ENCODE data around the gene NR6A1. TPM values are rescaled to one million over a fixed set of nuclear protein-coding genes. Genes with fewer than 3 reads are reported as not detected.

Gene NR6A1
- polyA plus RNA-seq, 1 donor from 2014 or later, result 4.3 TPM

DNA sequence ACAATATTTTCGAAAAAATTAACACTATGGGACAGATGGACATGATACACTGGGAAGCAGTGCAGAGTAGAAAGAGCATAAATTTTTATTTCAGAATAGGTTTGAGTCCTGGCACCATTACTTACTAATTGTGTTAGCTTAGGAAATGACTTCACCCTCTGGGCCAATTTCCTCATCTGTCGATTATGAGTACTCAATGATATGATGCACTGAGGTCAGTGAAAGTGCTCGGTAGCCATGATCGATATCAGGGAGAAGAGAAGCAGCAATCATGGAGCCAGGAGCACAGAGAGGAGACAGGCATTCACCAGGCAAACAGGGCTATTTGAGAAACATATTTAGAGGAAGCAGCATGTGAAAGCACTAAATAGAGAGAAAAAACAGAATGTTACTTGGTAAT is 29.4 kb downstream of the NR6A1 start:
- H3K4me2 ChIP-seq (ENCODE audit: low read length), result no peak overlapping the region
- no peaks in the 10 kb centered on the region for H3K36me3 ChIP-seq (ENCODE audit: insufficient read depth, low read length)
- H3K79me2 ChIP-seq (replicated peaks; ENCODE audit: insufficient read depth, low read length), result no peaks in the 10 kb centered on the region
- H3K27me3 ChIP-seq (ENCODE audit: insufficient read depth, low read depth, low read length), result no peaks in the 10 kb centered on the region
- H3K9me3 ChIP-seq (ENCODE audit: low read length), result no peaks in the 10 kb centered on the region
- no peak overlapping the region for H2AFZ ChIP-seq (ENCODE audit: low read depth, low read length)
- no peaks in the 10 kb centered on the region for H4K20me1 ChIP-seq (ENCODE audit: insufficient read depth)
- peaks cover 3% of the 10 kb centered on the region for H3F3A ChIP-seq (ENCODE audit: insufficient read depth, low read length, poor library complexity, severe bottlenecking)
- TF ChIP-seq MXI1 (conservative IDR thresholded peaks at IDR 0.05; ENCODE audit: poor library complexity, severe bottlenecking) (no peak), POLR2AphosphoS5 (IDR thresholded peaks at IDR 0.05) (no peak), TAF1 (IDR thresholded peaks at IDR 0.05; ENCODE audit: low read depth) (no peak), EZH2 (IDR thresholded peaks at IDR 0.05; ENCODE audit: borderline replicate concordance, insufficient read depth, low read length, poor library complexity, severe bottlenecking) (no peak), SMC3 (conservative IDR thresholded peaks at IDR 0.05; ENCODE audit: poor library complexity) (no peak), RAD21 (conservative IDR thresholded peaks at IDR 0.05) (no peak), EP300 (conservative IDR thresholded peaks at IDR 0.05; ENCODE audit: poor library complexity, severe bottlenecking) (no peak)
- TF ChIP-seq, protein P1, sequence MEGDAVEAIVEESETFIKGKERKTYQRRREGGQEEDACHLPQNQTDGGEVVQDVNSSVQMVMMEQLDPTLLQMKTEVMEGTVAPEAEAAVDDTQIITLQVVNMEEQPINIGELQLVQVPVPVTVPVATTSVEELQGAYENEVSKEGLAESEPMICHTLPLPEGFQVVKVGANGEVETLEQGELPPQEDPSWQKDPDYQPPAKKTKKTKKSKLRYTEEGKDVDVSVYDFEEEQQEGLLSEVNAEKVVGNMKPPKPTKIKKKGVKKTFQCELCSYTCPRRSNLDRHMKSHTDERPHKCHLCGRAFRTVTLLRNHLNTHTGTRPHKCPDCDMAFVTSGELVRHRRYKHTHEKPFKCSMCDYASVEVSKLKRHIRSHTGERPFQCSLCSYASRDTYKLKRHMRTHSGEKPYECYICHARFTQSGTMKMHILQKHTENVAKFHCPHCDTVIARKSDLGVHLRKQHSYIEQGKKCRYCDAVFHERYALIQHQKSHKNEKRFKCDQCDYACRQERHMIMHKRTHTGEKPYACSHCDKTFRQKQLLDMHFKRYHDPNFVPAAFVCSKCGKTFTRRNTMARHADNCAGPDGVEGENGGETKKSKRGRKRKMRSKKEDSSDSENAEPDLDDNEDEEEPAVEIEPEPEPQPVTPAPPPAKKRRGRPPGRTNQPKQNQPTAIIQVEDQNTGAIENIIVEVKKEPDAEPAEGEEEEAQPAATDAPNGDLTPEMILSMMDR (IDR thresholded peaks at IDR 0.05; ENCODE audit: poor library complexity, severe bottlenecking), result no peak
- TF ChIP-seq, protein P2, sequence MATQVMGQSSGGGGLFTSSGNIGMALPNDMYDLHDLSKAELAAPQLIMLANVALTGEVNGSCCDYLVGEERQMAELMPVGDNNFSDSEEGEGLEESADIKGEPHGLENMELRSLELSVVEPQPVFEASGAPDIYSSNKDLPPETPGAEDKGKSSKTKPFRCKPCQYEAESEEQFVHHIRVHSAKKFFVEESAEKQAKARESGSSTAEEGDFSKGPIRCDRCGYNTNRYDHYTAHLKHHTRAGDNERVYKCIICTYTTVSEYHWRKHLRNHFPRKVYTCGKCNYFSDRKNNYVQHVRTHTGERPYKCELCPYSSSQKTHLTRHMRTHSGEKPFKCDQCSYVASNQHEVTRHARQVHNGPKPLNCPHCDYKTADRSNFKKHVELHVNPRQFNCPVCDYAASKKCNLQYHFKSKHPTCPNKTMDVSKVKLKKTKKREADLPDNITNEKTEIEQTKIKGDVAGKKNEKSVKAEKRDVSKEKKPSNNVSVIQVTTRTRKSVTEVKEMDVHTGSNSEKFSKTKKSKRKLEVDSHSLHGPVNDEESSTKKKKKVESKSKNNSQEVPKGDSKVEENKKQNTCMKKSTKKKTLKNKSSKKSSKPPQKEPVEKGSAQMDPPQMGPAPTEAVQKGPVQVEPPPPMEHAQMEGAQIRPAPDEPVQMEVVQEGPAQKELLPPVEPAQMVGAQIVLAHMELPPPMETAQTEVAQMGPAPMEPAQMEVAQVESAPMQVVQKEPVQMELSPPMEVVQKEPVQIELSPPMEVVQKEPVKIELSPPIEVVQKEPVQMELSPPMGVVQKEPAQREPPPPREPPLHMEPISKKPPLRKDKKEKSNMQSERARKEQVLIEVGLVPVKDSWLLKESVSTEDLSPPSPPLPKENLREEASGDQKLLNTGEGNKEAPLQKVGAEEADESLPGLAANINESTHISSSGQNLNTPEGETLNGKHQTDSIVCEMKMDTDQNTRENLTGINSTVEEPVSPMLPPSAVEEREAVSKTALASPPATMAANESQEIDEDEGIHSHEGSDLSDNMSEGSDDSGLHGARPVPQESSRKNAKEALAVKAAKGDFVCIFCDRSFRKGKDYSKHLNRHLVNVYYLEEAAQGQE (IDR thresholded peaks at IDR 0.05; ENCODE audit: borderline replicate concordance), result no peak
- H3K27ac ChIP-seq (ENCODE audit: low read length), result no peak overlapping the region
- no peaks in the 10 kb centered on the region for H3K9me2 ChIP-seq (ENCODE audit: insufficient read depth, low read length)
- no peak overlapping the region for H3K9ac ChIP-seq (ENCODE audit: low read length)
- H3K4me3 ChIP-seq (ENCODE audit: low read length), result no peak overlapping the region

DNA sequence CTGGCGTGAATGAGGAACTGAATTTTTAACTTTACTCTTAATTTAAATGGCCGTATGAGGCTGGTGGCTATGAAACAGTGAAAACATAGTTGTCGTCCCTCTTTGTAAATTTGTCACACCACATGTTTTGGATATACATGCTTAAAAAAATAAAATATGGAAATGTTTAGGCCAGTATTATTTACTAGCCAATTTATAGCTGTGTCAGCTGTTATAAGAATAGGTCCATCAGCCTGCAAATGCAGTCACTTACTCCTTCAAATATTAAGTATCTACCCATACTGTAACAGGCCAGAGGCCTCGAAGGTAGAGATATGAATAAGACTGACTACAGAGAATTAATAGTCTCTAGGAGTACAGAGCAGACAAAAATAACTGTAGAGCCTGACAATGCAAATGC is 30.0 kb downstream of the NR6A1 start:
- peaks cover 3% of the 10 kb centered on the region for H3F3A ChIP-seq (ENCODE audit: insufficient read depth, low read length, poor library complexity, severe bottlenecking)
- H3K27ac ChIP-seq (ENCODE audit: low read length), result no peak overlapping the region
- no peaks in the 10 kb centered on the region for H4K20me1 ChIP-seq (ENCODE audit: insufficient read depth)
- no peaks in the 10 kb centered on the region for H3K9me3 ChIP-seq (ENCODE audit: low read length)
- no peak overlapping the region for H3K4me3 ChIP-seq (ENCODE audit: low read length)
- H3K36me3 ChIP-seq (ENCODE audit: insufficient read depth, low read length), result no peaks in the 10 kb centered on the region
- no peak overlapping the region for H2AFZ ChIP-seq (ENCODE audit: low read depth, low read length)
- no peak overlapping the region for H3K4me2 ChIP-seq (ENCODE audit: low read length)
- H3K9me2 ChIP-seq (ENCODE audit: insufficient read depth, low read length), result no peaks in the 10 kb centered on the region
- no peaks in the 10 kb centered on the region for H3K27me3 ChIP-seq (ENCODE audit: insufficient read depth, low read depth, low read length)
- no peaks in the 10 kb centered on the region for H3K79me2 ChIP-seq (replicated peaks; ENCODE audit: insufficient read depth, low read length)
- TF ChIP-seq SMC3 (conservative IDR thresholded peaks at IDR 0.05; ENCODE audit: poor library complexity) (no peak), POLR2AphosphoS5 (IDR thresholded peaks at IDR 0.05) (no peak), MXI1 (conservative IDR thresholded peaks at IDR 0.05; ENCODE audit: poor library complexity, severe bottlenecking) (no peak)
- no peak overlapping the region for H3K9ac ChIP-seq (ENCODE audit: low read length)

DNA sequence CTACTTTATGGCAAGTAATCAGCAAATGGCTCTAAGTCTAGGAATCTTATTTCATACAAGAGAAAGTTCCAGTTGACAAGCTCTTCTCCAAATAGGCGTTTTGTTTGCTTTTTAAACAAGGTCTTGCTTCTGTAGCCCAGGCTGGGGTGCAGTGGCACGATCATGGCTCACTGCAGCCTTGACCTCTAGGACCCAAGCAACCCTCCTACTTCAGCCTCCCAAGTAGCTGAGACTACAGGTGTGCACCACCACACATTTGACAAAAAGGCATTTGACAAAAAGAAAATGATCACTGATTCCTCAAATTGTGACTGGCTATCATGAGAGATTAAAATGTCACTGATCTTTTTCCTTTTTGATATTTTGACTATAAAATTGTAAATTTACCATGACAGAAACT is 31.8 kb downstream of the NR6A1 start:
- H3K4me2 ChIP-seq (ENCODE audit: low read length), result no peak overlapping the region
- no peak overlapping the region for H3K9ac ChIP-seq (ENCODE audit: low read length)
- no peak overlapping the region for H3K27ac ChIP-seq (ENCODE audit: low read length)
- H2AFZ ChIP-seq (ENCODE audit: low read depth, low read length), result no peak overlapping the region
- TF ChIP-seq POLR2AphosphoS5 (IDR thresholded peaks at IDR 0.05) (no peak), EZH2 (IDR thresholded peaks at IDR 0.05; ENCODE audit: borderline replicate concordance, insufficient read depth, low read length, poor library complexity, severe bottlenecking) (no peak), MXI1 (conservative IDR thresholded peaks at IDR 0.05; ENCODE audit: poor library complexity, severe bottlenecking) (no peak), SMC3 (conservative IDR thresholded peaks at IDR 0.05; ENCODE audit: poor library complexity) (no peak), EP300 (conservative IDR thresholded peaks at IDR 0.05; ENCODE audit: poor library complexity, severe bottlenecking) (no peak), TAF1 (IDR thresholded peaks at IDR 0.05; ENCODE audit: low read depth) (no peak), RAD21 (conservative IDR thresholded peaks at IDR 0.05) (no peak)
- TF ChIP-seq, protein P1 (IDR thresholded peaks at IDR 0.05; ENCODE audit: poor library complexity, severe bottlenecking), result no peak
- TF ChIP-seq, protein P2 (IDR thresholded peaks at IDR 0.05; ENCODE audit: borderline replicate concordance), result no peak
- H3K27me3 ChIP-seq (ENCODE audit: insufficient read depth, low read depth, low read length), result no peaks in the 10 kb centered on the region
- H3F3A ChIP-seq (ENCODE audit: insufficient read depth, low read length, poor library complexity, severe bottlenecking), result no peaks in the 10 kb centered on the region
- no peaks in the 10 kb centered on the region for H4K20me1 ChIP-seq (ENCODE audit: insufficient read depth)
- no peaks in the 10 kb centered on the region for H3K79me2 ChIP-seq (replicated peaks; ENCODE audit: insufficient read depth, low read length)
- no peak overlapping the region for H3K4me3 ChIP-seq (ENCODE audit: low read length)
- H3K9me2 ChIP-seq (ENCODE audit: insufficient read depth, low read length), result no peaks in the 10 kb centered on the region
- H3K36me3 ChIP-seq (ENCODE audit: insufficient read depth, low read length), result no peaks in the 10 kb centered on the region
- H3K9me3 ChIP-seq (ENCODE audit: low read length), result no peaks in the 10 kb centered on the region
